Choroid plexus epithelial cell (primary cell): ENCODE data around the gene OS9.

Source experiments
- DNase-seq: peaks from one replicate; pipeline ENCODE4 v3.0.0-alpha.2; 2010; ENCODE audit warnings: low read depth
- H3K4me3 ChIP-seq: 2 replicates; pipeline ENCODE4 v1.5.1; 2011; ENCODE audit warnings: low read depth, mild to moderate bottlenecking, control low read depth, low read length, moderate library complexity
- CTCF ChIP-seq: conservative IDR thresholded peaks from 2 replicates; pipeline ENCODE4 v1.5.1; 2011; ENCODE audit warnings: low read depth, mild to moderate bottlenecking, control low read depth, inconsistent platforms, low read length, moderate library complexity

The OS9 gene

GRCh38 chr12:57767876-57768275 lies 73.9 kb downstream of the OS9 start:
- no peak for TF ChIP-seq CTCF
- no peak for DNase-seq
- no peak overlapping the region for H3K4me3 ChIP-seq

- H3K4me3 ChIP-seq, result no peak overlapping the region
- DNase-seq, result no peak
- no peak for TF ChIP-seq CTCF
Observed at GRCh38 chr12:57769594-57769993, 75.7 kb downstream of the OS9 start.

GRCh38 chr12:57770734-57771133 lies 76.8 kb downstream of the OS9 start:
- DNase-seq, result no peak
- no peak for TF ChIP-seq CTCF
- no peak overlapping the region for H3K4me3 ChIP-seq
